ENCODE data around the gene HUS1B. TPM values are rescaled to one million over a fixed set of nuclear protein-coding genes. Genes with fewer than 3 reads are reported as not detected.

HUS1B gene
- total and polyA plus RNA-seq, 2 of the 13 experiments (the other 11 are each of a cell fraction or from before 2014, with no cell fraction given): 0.18 to 0.40 TPM

- H2AFZ ChIP-seq (ENCODE audit: low read length): no peak overlapping the region
- FAIRE-seq: no peak
- ATAC-seq: no peak
- no peaks in the 10 kb centered on the region for H3K79me2 ChIP-seq (ENCODE audit: insufficient read depth, low read length)
- no TSS peak for BruUV-seq (replicated peaks)
- TF ChIP-seq PRDM4 (CRISPR knock-in tag; IDR thresholded peaks at IDR 0.05; ENCODE audit: borderline replicate concordance) (no peak), STAT6 (CRISPR knock-in tag; IDR thresholded peaks at IDR 0.05; ENCODE audit: borderline replicate concordance) (no peak), ARID4A (CRISPR knock-in tag; IDR thresholded peaks at IDR 0.05; ENCODE audit: borderline replicate concordance) (no peak), DNMT1 (CRISPR knock-in tag; IDR thresholded peaks at IDR 0.05) (no peak), ZNF598 (CRISPR knock-in tag; IDR thresholded peaks at IDR 0.05; ENCODE audit: borderline replicate concordance) (no peak), ZNF652 (CRISPR knock-in tag; IDR thresholded peaks at IDR 0.05; ENCODE audit: borderline replicate concordance, low read depth) (no peak), IRX3 (CRISPR knock-in tag; IDR thresholded peaks at IDR 0.05; ENCODE audit: borderline replicate concordance, low read depth) (no peak)
- in situ Hi-C loops (cut with HindIII; ENCODE audit: extremely low pct_ligation_motif_present, low pct_unique_long_range_greater_than_20kb): no loop called here
- H4K20me1 ChIP-seq (ENCODE audit: insufficient read depth, low read length): no peaks in the 10 kb centered on the region
- no peaks in the 10 kb centered on the region for H3K27me3 ChIP-seq (ENCODE audit: control insufficient read depth in 1 of 2, insufficient read depth in 2 of 2, low read length in 2 of 2)
- H3K4me3 ChIP-seq (replicated peaks in 1 of 3; ENCODE audit: insufficient read depth in 1 of 3, low read depth in 2 of 3, low read length in 3 of 3): no peak overlapping the region
- H3K36me3 ChIP-seq (replicated peaks in 1 of 2; ENCODE audit: control insufficient read depth in 1 of 2, insufficient read depth in 2 of 2, low read length in 2 of 2): peaks cover 0 to 3% of the 10 kb centered on the region in 2 experiments; a peak in 2 of 5 replicates
- intact Hi-C loops (cut with micrococcal nuclease; ENCODE audit: unreplicated experiment): no loop called here
- H3K27ac ChIP-seq (ENCODE audit: extremely low read length, insufficient read depth, low read length): no peak overlapping the region
- no peak overlapping the region for H3K4me2 ChIP-seq (ENCODE audit: low read depth, low read length)
- ChIA-PET CTCF (ENCODE audit: low intra/inter-chr PET ratio, low total read pairs) (no interaction called here), POLR2A (no interaction called here)
- 97% methylated on average over 4 of the region's 4 CpGs for WGBS (ENCODE audit: low lambda C conversion rate)
- DNase-seq (ENCODE audit: low spot score): no peak
- H3K9me3 ChIP-seq (ENCODE audit: low read length): no peaks in the 10 kb centered on the region
- peaks cover 8% of the 10 kb centered on the region; the same call in 1 of the 2 replicates for H3K4me1 ChIP-seq (ENCODE audit: insufficient read depth, low read length)
- H3K9ac ChIP-seq (ENCODE audit: insufficient read depth, low read depth, low read length): no peak overlapping the region
Observed at GRCh38 chr6:654136-654535, 2.8 kb downstream of the HUS1B start.
